NCI-H748 treated with DMSO at 0.1 percent for 48 hours (cell line): ENCODE data around the gene NUAK1.

Source experiments
- DNase-seq: peaks from one replicate; lab custom pipeline; 2025; lab: John Stamatoyannopoulos, UW

The NUAK1 gene

GRCh38 chr12:106063826-106064720 lies 74.7 kb downstream of the NUAK1 start:
- no peak for DNase-seq

- DNase-seq = no peak
These were observed 76.1 kb downstream of the NUAK1 start for GRCh38 chr12:106062693-106063092.

GRCh38 chr12:106058256-106059182 lies 80.2 kb downstream of the NUAK1 start:
- DNase-seq = no peak

- DNase-seq = no peak
These were observed 84.7 kb downstream of the NUAK1 start for GRCh38 chr12:106054049-106054448.

- DNase-seq = no peak
These were observed 86.8 kb downstream of the NUAK1 start for GRCh38 chr12:106051853-106052531.

GRCh38 chr12:106049546-106049945 lies 89.2 kb downstream of the NUAK1 start:
- DNase-seq = no peak

- DNase-seq = no peak
These were observed 89.6 kb downstream of the NUAK1 start for GRCh38 chr12:106049105-106049504.

- no peak for DNase-seq
These were observed 90.1 kb downstream of the NUAK1 start for GRCh38 chr12:106048676-106049075.

- no peak for DNase-seq
These were observed 90.7 kb downstream of the NUAK1 start for GRCh38 chr12:106048016-106048415.

GRCh38 chr12:106046947-106047346 lies 91.8 kb downstream of the NUAK1 start:
- no peak for DNase-seq

- DNase-seq = no peak
These were observed 92.4 kb downstream of the NUAK1 start for GRCh38 chr12:106046301-106046846.

- DNase-seq = no peak
These were observed 93.5 kb downstream of the NUAK1 start for GRCh38 chr12:106045251-106045674.

- DNase-seq = no peak
These were observed 94.0 kb downstream of the NUAK1 start for GRCh38 chr12:106044773-106045172.

- no peak for DNase-seq
These were observed 96.7 kb downstream of the NUAK1 start for GRCh38 chr12:106042037-106042436.

- no peak for DNase-seq
These were observed 98.2 kb downstream of the NUAK1 start for GRCh38 chr12:106040521-106040920.

GRCh38 chr12:106039646-106040404 lies 98.9 kb downstream of the NUAK1 start:
- no peak for DNase-seq

GRCh38 chr12:106039242-106039641 lies 99.5 kb downstream of the NUAK1 start:
- no peak for DNase-seq

- DNase-seq = no peak
These were observed 101.0 kb downstream of the NUAK1 start for GRCh38 chr12:106037524-106038298.

GRCh38 chr12:106035421-106035820 lies 103.3 kb downstream of the NUAK1 start:
- DNase-seq = no peak

- no peak for DNase-seq
These were observed 104.4 kb downstream of the NUAK1 start for GRCh38 chr12:106034316-106034715.
